ENCODE data around the gene ANKRD6. TPM values are rescaled to one million over a fixed set of nuclear protein-coding genes. Genes with fewer than 3 reads are reported as not detected.

Gene ANKRD6
- total and polyA plus RNA-seq, 3 donors from 2014 or later: 20.9 to 52.8 (median 29.8) TPM

DNA sequence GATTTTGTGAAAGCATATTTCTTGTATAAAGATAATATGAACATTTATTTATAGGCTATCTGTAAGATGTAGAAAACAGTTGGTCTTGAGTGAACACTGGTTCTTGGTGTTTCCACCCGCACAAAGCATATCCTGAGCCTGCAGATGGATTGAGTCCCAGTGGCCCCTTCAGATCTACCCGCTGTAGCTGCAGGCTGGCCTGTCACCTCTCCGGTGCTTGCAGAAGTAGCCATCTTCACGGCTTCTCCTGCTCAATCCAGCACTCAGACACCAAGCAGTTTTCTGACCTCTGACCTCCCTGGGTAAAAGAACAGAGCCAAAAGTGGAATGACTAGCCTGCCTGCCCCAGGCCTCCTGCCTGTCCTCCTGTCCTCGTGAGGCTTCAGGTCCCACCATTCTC, 182.9 kb downstream of the ANKRD6 start:
- intact Hi-C loops (cut with DNase I; ENCODE audit: low total_unique reads): loop anchor here (10.0 kb wide), 1 partner anchor 181 kb away; the partner anchor contains the start of gene ANKRD6
- H3K9me3 ChIP-seq: no peaks in the 10 kb centered on the region
- no peak for TF ChIP-seq POLR2A (IDR thresholded peaks at IDR 0.05)
- TF ChIP-seq, protein P1, sequence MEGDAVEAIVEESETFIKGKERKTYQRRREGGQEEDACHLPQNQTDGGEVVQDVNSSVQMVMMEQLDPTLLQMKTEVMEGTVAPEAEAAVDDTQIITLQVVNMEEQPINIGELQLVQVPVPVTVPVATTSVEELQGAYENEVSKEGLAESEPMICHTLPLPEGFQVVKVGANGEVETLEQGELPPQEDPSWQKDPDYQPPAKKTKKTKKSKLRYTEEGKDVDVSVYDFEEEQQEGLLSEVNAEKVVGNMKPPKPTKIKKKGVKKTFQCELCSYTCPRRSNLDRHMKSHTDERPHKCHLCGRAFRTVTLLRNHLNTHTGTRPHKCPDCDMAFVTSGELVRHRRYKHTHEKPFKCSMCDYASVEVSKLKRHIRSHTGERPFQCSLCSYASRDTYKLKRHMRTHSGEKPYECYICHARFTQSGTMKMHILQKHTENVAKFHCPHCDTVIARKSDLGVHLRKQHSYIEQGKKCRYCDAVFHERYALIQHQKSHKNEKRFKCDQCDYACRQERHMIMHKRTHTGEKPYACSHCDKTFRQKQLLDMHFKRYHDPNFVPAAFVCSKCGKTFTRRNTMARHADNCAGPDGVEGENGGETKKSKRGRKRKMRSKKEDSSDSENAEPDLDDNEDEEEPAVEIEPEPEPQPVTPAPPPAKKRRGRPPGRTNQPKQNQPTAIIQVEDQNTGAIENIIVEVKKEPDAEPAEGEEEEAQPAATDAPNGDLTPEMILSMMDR (IDR thresholded peaks at IDR 0.05): no peak
- no peak overlapping the region for H3K4me3 ChIP-seq
- no peaks in the 10 kb centered on the region for H3K27me3 ChIP-seq
- no peak overlapping the region for H3K27ac ChIP-seq
- WGBS, 2 donors: 89 to 93% methylated on average over 5 of the region's 5 CpGs
- no peaks in the 10 kb centered on the region for H3K4me1 ChIP-seq
- DNase-seq: no peak
- H3K36me3 ChIP-seq (ENCODE audit: low read depth, missing control alignments): no peaks in the 10 kb centered on the region

- 90 to 97% methylated on average over 5 of the region's 5 CpGs for WGBS, 2 donors
- no peak for DNase-seq
- Histone ChIP-seq H3K27ac (no peak overlapping the region), H3K4me1 (no peaks in the 10 kb centered on the region), H3K36me3 (ENCODE audit: low read depth, missing control alignments) (no peaks in the 10 kb centered on the region), H3K27me3 (no peaks in the 10 kb centered on the region), H3K4me3 (no peak overlapping the region), H3K9me3 (no peaks in the 10 kb centered on the region)
- intact Hi-C loops (cut with DNase I; ENCODE audit: low total_unique reads): loop anchor here (10.0 kb wide), 1 partner anchor 182 kb away; the partner anchor contains the start of gene ANKRD6
- TF ChIP-seq POLR2A (IDR thresholded peaks at IDR 0.05): no peak
- TF ChIP-seq, protein P1 (IDR thresholded peaks at IDR 0.05): no peak
Observed at GRCh38 chr6:89616531-89616930, 183.6 kb downstream of the ANKRD6 start.

GRCh38 chr6:89618026-89618425, 185.1 kb downstream of the ANKRD6 start:
- H3K4me3 ChIP-seq: no peak overlapping the region
- 97 to 99% methylated on average over 6 of the region's 6 CpGs for WGBS, 2 donors
- TF ChIP-seq POLR2A (IDR thresholded peaks at IDR 0.05): no peak
- TF ChIP-seq, protein P1 (IDR thresholded peaks at IDR 0.05): no peak
- no peak overlapping the region for H3K27ac ChIP-seq
- H3K36me3 ChIP-seq (ENCODE audit: low read depth, missing control alignments): no peaks in the 10 kb centered on the region
- H3K27me3 ChIP-seq: no peaks in the 10 kb centered on the region
- DNase-seq: no peak
- intact Hi-C loops (cut with DNase I; ENCODE audit: low total_unique reads): loop anchor here (10.0 kb wide), 1 partner anchor 183 kb away; the partner anchor contains the start of gene ANKRD6
- no peaks in the 10 kb centered on the region for H3K9me3 ChIP-seq
- H3K4me1 ChIP-seq: no peaks in the 10 kb centered on the region

GRCh38 chr6:89619567-89619966, 186.6 kb downstream of the ANKRD6 start:
- H3K9me3 ChIP-seq: no peaks in the 10 kb centered on the region
- H3K27me3 ChIP-seq: no peaks in the 10 kb centered on the region
- H3K4me3 ChIP-seq: no peak overlapping the region
- no peak overlapping the region for H3K27ac ChIP-seq
- no peaks in the 10 kb centered on the region for H3K4me1 ChIP-seq
- H3K36me3 ChIP-seq (ENCODE audit: low read depth, missing control alignments): no peaks in the 10 kb centered on the region
- TF ChIP-seq, protein P1 (IDR thresholded peaks at IDR 0.05): no peak
- no peak for TF ChIP-seq POLR2A (IDR thresholded peaks at IDR 0.05)
- intact Hi-C loops (cut with DNase I; ENCODE audit: low total_unique reads): loop anchor here (10.0 kb wide), 1 partner anchor 185 kb away; the partner anchor contains the start of gene ANKRD6
- no peak for DNase-seq
- 92 to 97% methylated on average over 6 of the region's 6 CpGs for WGBS, 2 donors

- TF ChIP-seq, protein P1 (IDR thresholded peaks at IDR 0.05): no peak
- TF ChIP-seq POLR2A (IDR thresholded peaks at IDR 0.05): no peak
- Histone ChIP-seq H3K36me3 (ENCODE audit: low read depth, missing control alignments) (no peaks in the 10 kb centered on the region), H3K27ac (no peak overlapping the region), H3K9me3 (no peaks in the 10 kb centered on the region), H3K4me3 (no peak overlapping the region), H3K27me3 (no peaks in the 10 kb centered on the region), H3K4me1 (no peaks in the 10 kb centered on the region)
- intact Hi-C loops (cut with DNase I; ENCODE audit: low total_unique reads): no loop called here
- no peak for DNase-seq
- 92 to 93% methylated on average over 8 of the region's 8 CpGs for WGBS, 2 donors
Observed at GRCh38 chr6:89623749-89624148, 190.8 kb downstream of the ANKRD6 start.
